GM12878 (cell line): ENCODE measurements around the gene PPIC. TPM values are rescaled to one million over a fixed set of nuclear protein-coding genes. Genes with fewer than 3 reads are reported as not detected.

Experiments used
- ATAC-seq: fragments of 200-7000 bp; cut with Tn5 transposase; 3 replicates; pipeline ENCODE4 v1.9.1; 2020; ENCODE audit warnings: mild to moderate bottlenecking, moderate library complexity
- BruUV-seq: library from RNA; stranded (reverse); fragments of 400-500 nt; replicated peaks from 2 replicates; lab custom pipeline; 2021; lab: Mats Ljungman, UMichigan
- CTCF ChIA-PET: fragments of 300-600 bp; sonication (Branson Sonifier 250); formaldehyde crosslinking; extraction: SDS; loops from one replicate; lab custom pipeline; 2021; ENCODE audit warnings: inconsistent platforms; lab: Yijun Ruan, JAX
- POLR2A ChIA-PET: fragments of 350-600 bp; formaldehyde crosslinking; extraction: SDS; loops from one replicate; lab custom pipeline; 2021; ENCODE audit warnings: inconsistent platforms; lab: Charles Lee
- RAD21 ChIA-PET: fragments of 300-600 bp; sonication (Branson Sonifier 250); formaldehyde crosslinking; loops from one replicate; lab custom pipeline; 2023; ENCODE audit warnings: antibody characterized with exemption; ENCODE audit not compliant: unreplicated experiment; lab: Charles Lee
- SMC1A ChIA-PET: fragments of 300-600 bp; sonication (Branson Sonifier 250); formaldehyde crosslinking; loops from one replicate; lab custom pipeline; 2023; ENCODE audit not compliant: unreplicated experiment, uncharacterized antibody; lab: Charles Lee
- DNase-seq: peaks from one replicate; pipeline ENCODE4 v3.0.0-alpha.2; 2011; ENCODE audit warnings: low read depth, low spot score
- FAIRE-seq: peaks from 3 replicates; lab custom pipeline; 2011; peaks lifted over from hg19 to GRCh38; lab: Jason Lieb, UNC
- H2AFZ ChIP-seq: 2 replicates; pipeline ENCODE4 v1.6.0; 2011; ENCODE audit warnings: low read depth, low read length, control low read depth; ENCODE audit not compliant: control insufficient read depth
- H3K27ac ChIP-seq: 2 replicates; pipeline ENCODE4 v1.5.1; 2011; ENCODE audit warnings: control low read depth; ENCODE audit not compliant: control insufficient read depth, insufficient read depth
- H3K27me3 ChIP-seq, 2 experiments: replicated peaks in 1 of 2; 2 replicates each; pipeline versions ENCODE4 v1.6.0 to v1.6.1; 2011; ENCODE audit warnings: low read length in 1 of 2; ENCODE audit not compliant: control insufficient read depth in 2 of 2, insufficient read depth in 2 of 2
- H3K36me3 ChIP-seq, 2 experiments: 2 replicates each; pipeline ENCODE4 v1.5.1; 2011; ENCODE audit warnings: low read length in 1 of 2; ENCODE audit not compliant: control insufficient read depth in 2 of 2, insufficient read depth in 2 of 2
- H3K4me1 ChIP-seq: 2 replicates; pipeline ENCODE4 v1.6.1; 2011; ENCODE audit warnings: mild to moderate bottlenecking, low read length, moderate library complexity, mixed read lengths; ENCODE audit not compliant: control insufficient read depth, insufficient read depth
- H3K4me2 ChIP-seq: 2 replicates; pipeline ENCODE4 v1.6.0; 2011; ENCODE audit warnings: control low read depth; ENCODE audit not compliant: control insufficient read depth, insufficient read depth
- H3K4me3 ChIP-seq: fragments of 200-600 bp; sonication (generic); 2 replicates; pipeline ENCODE4 v1.5.1; 2016
- H3K79me2 ChIP-seq: 2 replicates; pipeline ENCODE4 v1.6.0; 2011; ENCODE audit warnings: low read length; ENCODE audit not compliant: control insufficient read depth, insufficient read depth
- H3K9ac ChIP-seq: 2 replicates; pipeline ENCODE4 v1.8.0; 2011; ENCODE audit warnings: low read length, control low read depth, mixed read lengths; ENCODE audit not compliant: control insufficient read depth, insufficient read depth
- H3K9me3 ChIP-seq: replicated peaks from 3 replicates; pipeline ENCODE4 v1.5.1; 2011; ENCODE audit warnings: mild to moderate bottlenecking, low read length; ENCODE audit not compliant: control insufficient read depth, insufficient read depth
- H4K20me1 ChIP-seq: 2 replicates; pipeline ENCODE4 v1.6.0; 2011; ENCODE audit not compliant: control insufficient read depth, insufficient read depth
- ATF7 ChIP-seq: fragments of 450-650 bp; IDR thresholded peaks from 2 replicates; pipeline ENCODE4 v1.6.1; 2016; ENCODE audit warnings: low read depth, mild to moderate bottlenecking
- CEBPB ChIP-seq, 2 experiments: fragments of 150-350 bp in 1 of 2; IDR thresholded peaks; 2 replicates each; pipeline ENCODE4 v1.6.1; 2012 to 2014; ENCODE audit warnings: low read depth in 2 of 2, low read length in 2 of 2, borderline replicate concordance in 1 of 2, inconsistent platforms in 1 of 2
- E2F8 ChIP-seq: fragments of 450-650 bp; IDR thresholded peaks from 2 replicates; pipeline ENCODE4 v1.6.1; 2018; ENCODE audit warnings: mild to moderate bottlenecking, low read depth, moderate library complexity; ENCODE audit not compliant: partially characterized antibody
- FOS ChIP-seq: IDR thresholded peaks from 3 replicates; pipeline ENCODE4 v1.6.1; 2011; ENCODE audit warnings: borderline replicate concordance; ENCODE audit not compliant: insufficient read length; ENCODE audit errors: extremely low read depth
- FOXK2 ChIP-seq: fragments of 450-650 bp; IDR thresholded peaks from 2 replicates; pipeline ENCODE4 v1.6.1; 2017; ENCODE audit warnings: mild to moderate bottlenecking, moderate library complexity
- MTA2 ChIP-seq: fragments of 450-650 bp; IDR thresholded peaks from 2 replicates; pipeline ENCODE4 v1.6.1; 2016; ENCODE audit warnings: low read depth, mild to moderate bottlenecking, moderate library complexity
- NR2F1 ChIP-seq: fragments of 450-650 bp; conservative IDR thresholded peaks from 2 replicates; pipeline ENCODE4 v1.6.1; 2017; ENCODE audit warnings: mild to moderate bottlenecking
- RAD51 ChIP-seq: fragments of 450-650 bp; IDR thresholded peaks from 2 replicates; pipeline ENCODE4 v1.6.1; 2016; ENCODE audit warnings: moderate library complexity, mild to moderate bottlenecking, inconsistent platforms
- RCOR1 ChIP-seq: conservative IDR thresholded peaks from 2 replicates; pipeline ENCODE4 v1.6.1; 2012; ENCODE audit warnings: low read depth, low read length, improper control_type of control experiment
- RELB ChIP-seq: fragments of 450-650 bp; IDR thresholded peaks from 2 replicates; pipeline ENCODE4 v1.6.1; 2017; ENCODE audit warnings: low read depth, mild to moderate bottlenecking, moderate library complexity
- SIX5 ChIP-seq: IDR thresholded peaks from 2 replicates; pipeline ENCODE4 v1.6.1; 2011; ENCODE audit warnings: mild to moderate bottlenecking, low read depth, low read length, moderate library complexity; ENCODE audit not compliant: severe bottlenecking
- SRF ChIP-seq, 2 experiments: IDR thresholded peaks; 2 replicates each; pipeline ENCODE4 v1.6.1; 2011; ENCODE audit warnings: low read depth in 2 of 2, low read length in 2 of 2, mild to moderate bottlenecking in 1 of 2, moderate library complexity in 1 of 2
- STAT1 ChIP-seq: fragments of 450-650 bp; conservative IDR thresholded peaks from 2 replicates; pipeline ENCODE4 v1.6.1; 2014; ENCODE audit warnings: antibody characterized with exemption, mild to moderate bottlenecking
- STAT3 ChIP-seq: IDR thresholded peaks from 2 replicates; pipeline ENCODE4 v1.6.1; 2011; ENCODE audit warnings: low read depth, low read length, improper control_type of control experiment
- ZBED1 ChIP-seq: IDR thresholded peaks from 2 replicates; pipeline ENCODE4 v1.6.1; 2016; ENCODE audit warnings: borderline replicate concordance
- ZNF384 ChIP-seq: IDR thresholded peaks from 2 replicates; pipeline ENCODE4 v1.6.1; 2012; ENCODE audit warnings: low read depth, mild to moderate bottlenecking, low read length, improper control_type of control experiment, borderline replicate concordance
- WGBS: methylation state at CpG from one replicate; pipeline ENCODE4 v1.1.6; 2016; ENCODE audit warnings: low lambda C conversion rate; ENCODE audit not compliant: insufficient replicate concordance, insufficient coverage; ENCODE audit errors: missing lambda C conversion rate; 5-methylcytosine and 5-hydroxymethylcytosine counted together
- in situ Hi-C: fragments of 300-500 bp; cut with MboI; formaldehyde crosslinking; loops from 9 replicates; pipeline ENCODE4 v1.14.3; 2018; ENCODE audit warnings: mixed read lengths
- intact Hi-C: fragments of 100-400 bp; cut with micrococcal nuclease; formaldehyde crosslinking; loops from one replicate; pipeline ENCODE4 v1.14.2; 2022; ENCODE audit not compliant: unreplicated experiment
- polyA plus RNA-seq, 11 experiments: library from polyadenylated mRNA; depleted of rRNA in 4 of 11; unstranded in 6 of 11; stranded (reverse) in 5 of 11; fragments of >200 nt; fragmentation: Nextera tagmentation in 4 of 11; fragmentation: Illumina TruSeq in 1 of 11; extraction: Ambion mirVana in 4 of 11; extraction: Trizol in 1 of 11; gene quantifications; 1 replicate in 1 of 11; 2 replicates in 10 of 11; pipeline versions ENCODE4 v1.2.1 to v1.2.3, GENCODE V29; 2011 to 2016; ENCODE audit warnings: inconsistent platforms in 2 of 11, missing spikeins in 2 of 11, low read depth in 1 of 11
- total RNA-seq, 4 experiments: library from RNA; depleted of rRNA in 3 of 4; stranded (reverse); fragments of >200 nt in 3 of 4; fragmentation: Illumina TruSeq in 1 of 4; extraction: Trizol in 1 of 4; gene quantifications; 2 replicates each; pipeline versions ENCODE4 v1.2.1 to v1.2.3, GENCODE V29; 2013 to 2021

PPIC gene
- total and polyA plus RNA-seq, 10 of the 15 experiments (the other 5 are each of a cell fraction or from before 2014, with no cell fraction given) = 0.12 to 0.21 TPM; not detected in 8

DNA sequence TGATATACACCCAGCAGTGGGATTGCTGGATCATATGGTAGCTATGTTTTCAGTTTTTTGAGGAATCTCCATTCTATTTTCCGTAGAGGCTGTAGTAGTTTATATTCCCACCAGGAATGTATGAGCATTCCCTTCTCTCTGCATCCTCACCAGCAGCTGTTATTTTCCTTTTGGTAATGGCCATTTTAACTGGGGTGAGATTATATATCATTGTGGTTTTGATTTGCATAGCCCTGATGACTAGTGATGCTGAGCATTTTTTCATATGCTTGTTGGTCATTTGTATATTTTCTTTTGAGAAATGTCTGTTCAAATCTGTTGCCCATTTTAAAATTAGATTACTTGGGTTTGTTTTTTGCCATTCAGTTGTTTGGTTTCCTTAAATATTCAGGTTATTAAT, 11.2 kb upstream of the PPIC start:
- SMC1A ChIA-PET = interaction anchor here (1.3 kb wide), 1 partner anchor 11 kb away, joined by 3 read pairs; no protein-coding TSS in a partner anchor
- Histone ChIP-seq H3K27ac (no peak overlapping the region), H3K4me3 (no peak overlapping the region), H2AFZ (no peak overlapping the region), H3K4me1 (no peaks in the 10 kb centered on the region), H3K79me2 (no peaks in the 10 kb centered on the region), H3K9me3 (no peaks in the 10 kb centered on the region), H3K9ac (no peak overlapping the region), H3K27me3 (no peaks in the 10 kb centered on the region; a peak in 1 of 4 replicates), H4K20me1 (no peaks in the 10 kb centered on the region), H3K4me2 (no peak overlapping the region), H3K36me3 (no peaks in the 10 kb centered on the region)
- intact Hi-C loops = no loop called here
- TF ChIP-seq STAT3 (no peak), ZBED1 (no peak), RCOR1 (no peak), FOS (no peak), RAD51 (no peak), CEBPB (IDR thresholded peaks at IDR 0.05; ENCODE audit: borderline replicate concordance in 1 of 2, low read depth in 2 of 2, low read length in 2 of 2) (no peak), SIX5 (no peak)
- DNase-seq (no peak), FAIRE-seq (no peak), ATAC-seq (no peak)
- CTCF ChIA-PET = no interaction called here
- in situ Hi-C loops = no loop called here
- 0% methylated on average over 1 of the region's 1 CpG for WGBS
- RAD21 ChIA-PET = no interaction called here
- BruUV-seq = no TSS peak
- POLR2A ChIA-PET = no interaction called here

DNA sequence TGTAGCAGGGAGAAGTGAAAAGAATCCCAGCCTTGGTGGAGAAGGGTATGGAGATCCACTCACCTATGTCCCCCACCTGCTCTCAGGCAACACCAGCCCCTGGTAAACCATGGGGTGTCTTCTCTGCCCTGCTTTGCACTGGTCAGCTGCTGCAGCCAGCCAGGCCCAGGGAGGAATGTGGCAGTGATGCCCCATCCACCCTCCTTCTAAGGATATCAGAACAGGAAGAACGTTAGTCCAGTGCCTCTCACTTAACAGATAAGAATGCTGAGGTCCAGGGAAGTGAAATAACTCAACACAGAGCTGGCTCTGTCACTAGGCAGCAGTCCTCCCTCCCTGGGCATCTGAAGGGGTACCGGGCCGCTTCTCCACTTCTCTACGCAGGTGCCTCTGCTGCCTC, 9.7 kb upstream of the PPIC start:
- POLR2A ChIA-PET = no interaction called here
- no peak for TF ChIP-seq MTA2
- no peak for TF ChIP-seq STAT1
- no peak for TF ChIP-seq ZNF384
- no peak for TF ChIP-seq FOXK2
- TF ChIP-seq SRF (IDR thresholded peaks at IDR 0.05; ENCODE audit: low read depth in 2 of 2, low read length in 2 of 2) = no peak
- no peak for TF ChIP-seq RELB
- TF ChIP-seq ATF7 = no peak
- TF ChIP-seq NR2F1 = no peak
- TF ChIP-seq E2F8 = no peak

More for the DNA sequence above, 9.7 kb upstream of the PPIC start:
- BruUV-seq = no TSS peak
- FAIRE-seq = no peak
- no peak for DNase-seq
- no peaks in the 10 kb centered on the region for H3K79me2 ChIP-seq
- H3K4me2 ChIP-seq = no peak overlapping the region
- no peaks in the 10 kb centered on the region; a peak in 1 of 4 replicates for H3K27me3 ChIP-seq
- WGBS = 70% methylated on average over 4 of the region's 4 CpGs
- no peak for ATAC-seq
- no peaks in the 10 kb centered on the region for H3K4me1 ChIP-seq
- no peaks in the 10 kb centered on the region for H3K9me3 ChIP-seq
- H3K4me3 ChIP-seq = no peak overlapping the region
- H4K20me1 ChIP-seq = no peaks in the 10 kb centered on the region
- H3K9ac ChIP-seq = no peak overlapping the region
- RAD21 ChIA-PET = no interaction called here
- in situ Hi-C loops (no loop called here), intact Hi-C loops (no loop called here)
- SMC1A ChIA-PET = no interaction called here
- CTCF ChIA-PET = no interaction called here
- H2AFZ ChIP-seq = no peak overlapping the region
- H3K27ac ChIP-seq = no peak overlapping the region
- no peaks in the 10 kb centered on the region for H3K36me3 ChIP-seq
